GM12891 (cell line): ENCODE data around the gene CROCC2.

ENCODE experiments used
- PAX5 ChIP-seq: IDR thresholded peaks from 2 replicates; pipeline ENCODE4 v1.6.1; 2011; ENCODE audit warnings: low read length, moderate library complexity, mild to moderate bottlenecking; ENCODE audit not compliant: insufficient read depth, severe bottlenecking
- POLR2A ChIP-seq: IDR thresholded peaks from 2 replicates; pipeline ENCODE4 v1.6.1; 2011; ENCODE audit warnings: low read depth, low read length, control low read depth
- POLR2AphosphoS5 ChIP-seq: IDR thresholded peaks from 2 replicates; pipeline ENCODE4 v1.6.1; 2011; ENCODE audit warnings: low read depth, low read length, control low read depth
- SPI1 ChIP-seq: IDR thresholded peaks from 2 replicates; pipeline ENCODE4 v1.6.1; 2011; ENCODE audit warnings: low read depth, low read length, control low read depth
- TAF1 ChIP-seq: IDR thresholded peaks from 2 replicates; pipeline ENCODE4 v1.6.1; 2011; ENCODE audit warnings: low read depth, low read length, control low read depth

GRCh38 chr2:240996834-240997140 is 90.7 kb downstream of the CROCC2 start:
- TF ChIP-seq SPI1 (no peak), POLR2AphosphoS5 (no peak), TAF1 (no peak), POLR2A (no peak), PAX5 (no peak)
